HepG2 (cell line): ENCODE data around the gene VPS13D.

Experiments
- ASH2L ChIP-seq: fragments of 300-600, 200-600 bp; sonication (generic); IDR thresholded peaks from 2 replicates; pipeline ENCODE4 v1.7.0; 2017; ENCODE audit warnings: low read depth, mild to moderate bottlenecking, moderate library complexity, mixed read lengths, low read length; ENCODE audit not compliant: insufficient read length
- BRCA1 ChIP-seq: sonication (generic); formaldehyde crosslinking; IDR thresholded peaks from 2 replicates; pipeline ENCODE4 v1.4.0; 2020; ENCODE audit warnings: missing genetic modification reagents
- HNRNPUL1 ChIP-seq: fragments of 200-400 bp; formaldehyde crosslinking; IDR thresholded peaks from 2 replicates; pipeline ENCODE4 v1.6.1; 2017; ENCODE audit warnings: low read depth, mild to moderate bottlenecking, low read length, moderate library complexity
- REL ChIP-seq: sonication (generic); formaldehyde crosslinking; conservative IDR thresholded peaks from 2 replicates; pipeline ENCODE4 v1.8.0; 2022; ENCODE audit warnings: mild to moderate bottlenecking, missing genetic modification reagents, moderate library complexity
- RFX5 ChIP-seq: IDR thresholded peaks from 2 replicates; pipeline ENCODE4 v1.6.1; 2011; ENCODE audit warnings: low read depth, low read length, improper control_type of control experiment
- ZNF446 ChIP-seq: sonication (generic); formaldehyde crosslinking; IDR thresholded peaks from 2 replicates; pipeline ENCODE4 v1.5.0; 2020; ENCODE audit warnings: mild to moderate bottlenecking, missing genetic modification reagents

DNA sequence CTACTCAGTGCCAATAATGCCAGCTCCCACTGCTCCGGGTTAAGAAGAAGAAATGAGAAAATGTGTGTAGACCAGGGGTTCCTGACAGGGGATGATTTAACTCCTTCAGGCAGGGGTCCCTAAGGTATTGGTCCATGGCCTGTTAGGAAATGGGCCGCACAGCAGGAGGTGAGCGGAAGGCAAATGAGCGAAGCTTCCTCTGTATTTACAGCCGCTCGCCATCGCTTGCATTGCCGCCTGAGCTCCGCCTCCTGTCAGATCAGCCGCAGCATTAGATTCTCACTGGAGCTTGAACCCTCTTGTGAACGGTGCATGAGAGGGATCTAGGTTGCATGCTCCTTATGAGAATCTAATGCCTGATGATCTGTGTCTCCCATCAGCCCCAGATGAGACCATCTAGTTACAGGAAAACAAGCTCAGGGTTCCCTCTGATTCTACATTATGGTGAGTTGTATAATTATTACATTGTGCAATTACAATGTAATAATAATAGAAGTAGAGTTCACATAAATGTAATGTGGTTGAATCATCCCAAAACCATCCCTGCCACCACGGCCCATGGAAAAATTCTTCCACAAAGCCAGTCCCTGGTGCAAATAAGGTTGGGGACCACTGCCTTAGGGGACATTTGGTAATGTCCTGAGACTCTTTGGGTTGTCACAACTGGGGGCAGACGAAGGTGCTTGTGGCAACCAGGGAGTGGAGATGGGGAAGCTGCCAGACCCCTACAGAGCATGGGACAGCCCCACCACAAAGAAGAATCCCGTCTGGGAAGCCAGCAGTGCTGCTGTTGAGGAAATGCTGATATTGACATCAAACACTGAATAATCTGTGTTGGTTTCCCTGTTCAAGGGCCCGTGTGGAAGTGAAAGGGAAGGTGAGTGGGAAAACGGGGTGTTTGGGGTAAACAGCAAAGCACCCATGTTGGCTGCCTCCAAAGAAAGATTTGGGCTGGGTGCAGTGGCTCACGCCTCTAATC lies 327.4 kb downstream of the VPS13D start:
- TF ChIP-seq RFX5 (no peak), BRCA1 (CRISPR knock-in tag) (no peak), HNRNPUL1 (no peak), ZNF446 (CRISPR knock-in tag) (no peak), REL (CRISPR knock-in tag) (no peak), ASH2L (no peak)
